ENCODE results near the gene C3AR1. TPM values are rescaled to one million over a fixed set of nuclear protein-coding genes. Genes with fewer than 3 reads are reported as not detected.
"Not testable (repeated sequence)": the region's sequence is repeated elsewhere in the genome, so short reads cannot be mapped to it uniquely, and the experiment has no call there.

The C3AR1 gene
- total RNA-seq, 2 experiments from 2014 or later, result 5.4 to 5.9 TPM

DNA sequence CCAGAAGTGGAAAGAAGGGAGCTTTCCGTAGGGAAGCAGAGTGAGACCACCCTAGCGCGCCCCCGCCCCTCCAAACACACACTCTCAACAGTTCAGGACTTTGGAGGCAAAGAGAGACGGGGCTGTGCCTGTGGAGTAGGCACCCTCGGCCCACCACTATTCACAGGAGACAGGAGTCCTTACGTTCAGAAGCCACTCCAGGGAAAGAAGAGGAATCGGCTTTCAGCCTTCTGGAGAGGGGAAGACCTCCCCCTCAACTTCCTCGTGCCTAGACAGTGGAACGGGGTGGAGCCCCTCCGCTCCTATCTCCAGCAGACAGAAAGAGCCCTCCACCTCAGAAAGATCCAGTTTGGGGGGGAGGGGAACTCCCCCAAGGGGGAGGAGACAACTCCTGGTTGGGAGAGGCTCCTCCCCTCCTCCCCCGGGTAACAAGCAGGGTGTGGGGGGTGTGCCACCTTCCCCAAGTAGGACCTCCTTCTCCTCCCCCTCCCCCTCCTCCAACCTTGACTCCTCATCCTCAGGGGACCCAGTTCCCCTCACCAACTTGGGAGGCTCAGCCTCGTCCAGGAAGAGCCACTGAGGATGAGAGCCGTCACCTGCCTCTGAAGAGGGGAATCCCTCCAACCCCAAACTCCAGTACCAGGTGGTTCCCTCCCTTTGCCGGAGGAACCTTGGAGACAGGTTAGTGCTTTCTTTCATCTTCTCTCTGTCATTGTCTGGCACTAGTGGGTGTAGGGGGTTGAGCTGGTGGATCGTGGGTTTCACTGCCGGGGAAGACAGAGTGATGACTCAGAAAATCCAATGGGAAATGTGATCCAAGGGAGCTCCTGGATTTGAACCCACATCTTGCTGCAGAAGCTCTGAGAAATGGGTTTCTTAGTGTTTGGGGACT lies 32.8 kb downstream of the C3AR1 start:
- H3K4me3 Mint-ChIP-seq, result peak overlapping the region; percentile 85
- ChIA-PET CTCF (interaction anchor here (0.6 to 5.6 kb wide), 9 partner anchors 11 to 145 kb away, joined by 3 to 29 read pairs (median 3); no protein-coding TSS in a partner anchor), POLR2A (no interaction called here)
- DNase-seq, result peak; percentile 35
- peak overlapping the region; percentile 85 for H3K27ac Mint-ChIP-seq
- H3K27me3 Mint-ChIP-seq, result no peaks in the 10 kb centered on the region
- peaks cover 60% of the 10 kb centered on the region for H3K4me1 Mint-ChIP-seq
- peaks cover 17% of the 10 kb centered on the region for H3K36me3 Mint-ChIP-seq (ENCODE audit: low read depth)
- H3K9me3 Mint-ChIP-seq, result no peaks in the 10 kb centered on the region

DNA sequence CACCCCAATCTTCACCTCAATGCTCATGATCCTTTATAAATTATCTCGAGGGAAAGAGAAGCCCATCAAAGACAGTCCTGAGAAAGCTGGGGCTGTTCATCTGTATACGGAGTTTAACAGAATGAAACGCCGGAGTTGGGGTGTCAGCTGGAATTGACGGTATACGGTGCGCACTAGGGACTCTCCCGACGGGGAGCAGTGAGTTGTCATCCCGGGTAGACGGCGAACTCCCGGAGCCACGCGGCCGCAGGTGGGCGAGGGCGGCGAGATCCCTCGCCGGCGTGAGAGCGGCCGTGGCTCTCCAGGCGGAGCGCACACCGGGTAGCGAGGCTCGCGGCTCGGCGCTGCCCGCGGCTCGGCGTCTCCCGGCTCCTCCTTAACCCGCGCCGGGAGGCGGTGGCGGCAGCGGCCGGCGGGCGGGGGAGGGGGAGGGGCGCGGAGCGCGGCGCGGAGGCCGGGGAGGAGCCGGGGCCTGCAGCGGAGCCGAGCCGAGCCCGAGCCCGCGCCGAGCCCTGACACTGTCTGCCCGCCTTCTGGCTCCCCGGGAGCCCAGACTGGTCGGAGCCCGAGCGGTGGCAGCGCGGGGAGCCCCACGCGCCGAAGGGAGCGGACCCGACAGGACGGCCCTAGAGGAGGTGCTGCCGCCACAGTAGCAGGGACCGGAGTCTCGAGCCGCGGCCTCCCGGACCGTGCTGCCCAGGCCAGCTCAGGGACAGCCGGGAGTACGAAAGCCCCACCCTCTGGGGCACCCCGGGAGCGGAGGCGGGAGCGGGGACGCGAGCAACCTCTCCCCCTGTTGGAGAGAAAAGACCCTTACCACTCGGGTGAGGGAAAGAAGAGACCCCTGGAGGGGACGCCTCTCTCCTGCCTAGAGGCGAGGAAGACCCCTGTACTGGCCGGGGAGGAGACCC lies 33.7 kb downstream of the C3AR1 start, which contains the start of gene FOXJ2:
Gene FOXJ2, plus strand, starts transcription at position 475 of the 911 bp plus-strand sequence. CDS start 7,117 bp downstream, outside the sequence.
- H3K4me1 Mint-ChIP-seq, result peaks cover 57% of the 10 kb centered on the region
- peak within 1 kb of the TSS; percentile 85 for H3K4me3 Mint-ChIP-seq
- H3K27me3 Mint-ChIP-seq, result no peaks in the 10 kb centered on the region
- POLR2A ChIA-PET, result no interaction called here
- H3K9me3 Mint-ChIP-seq, result no peaks in the 10 kb centered on the region
- H3K36me3 Mint-ChIP-seq (ENCODE audit: low read depth), result peaks cover 17% of the 10 kb centered on the region
- DNase-seq, result peak; percentile 76
- CTCF ChIA-PET, result interaction anchor here (0.7 to 5.6 kb wide), 5 partner anchors 12 to 129 kb away, joined by 3 to 29 read pairs (median 7); no protein-coding TSS in a partner anchor
- H3K27ac Mint-ChIP-seq, result peak within 1 kb of the TSS; percentile 85

DNA sequence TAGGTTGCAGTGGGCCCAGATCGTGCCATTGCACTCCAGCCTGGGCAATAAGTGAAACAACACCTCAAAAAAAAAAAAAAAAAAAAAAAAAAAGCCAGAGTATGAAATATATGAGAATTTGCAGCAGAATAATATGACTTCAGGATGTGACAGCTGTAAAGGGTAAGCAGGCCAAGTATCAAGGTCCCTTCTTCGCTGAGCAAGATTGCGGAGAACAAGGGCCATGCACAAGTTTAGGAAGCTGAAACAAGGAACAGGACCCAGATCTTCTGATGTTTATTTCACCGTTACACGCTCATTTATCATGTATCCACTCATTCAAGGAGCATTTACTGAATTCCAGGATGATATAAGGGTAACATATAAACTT lies 34.3 kb downstream of the C3AR1 start:
- peaks cover 13% of the 10 kb centered on the region for H3K36me3 Mint-ChIP-seq (ENCODE audit: low read depth)
- H3K4me3 Mint-ChIP-seq, result peak overlapping the region; percentile 83
- ChIA-PET CTCF (interaction anchor here (0.7 to 5.6 kb wide), 3 partner anchors 13 to 128 kb away, joined by 3 to 29 read pairs (median 3); no protein-coding TSS in a partner anchor), POLR2A (no interaction called here)
- peaks cover 55% of the 10 kb centered on the region for H3K4me1 Mint-ChIP-seq
- no peak for DNase-seq
- H3K9me3 Mint-ChIP-seq, result no peaks in the 10 kb centered on the region
- H3K27ac Mint-ChIP-seq, result peak overlapping the region; percentile 84
- no peaks in the 10 kb centered on the region for H3K27me3 Mint-ChIP-seq

GRCh38 chr12:8031017-8031416 lies 35.1 kb downstream of the C3AR1 start:
- H3K9me3 Mint-ChIP-seq; H3K27me3 Mint-ChIP-seq; H3K36me3 Mint-ChIP-seq (ENCODE audit: low read depth); H3K27ac Mint-ChIP-seq; DNase-seq; POLR2A ChIA-PET: not testable (repeated sequence)
- Mint-ChIP-seq H3K4me1 (peaks cover 50% of the 10 kb centered on the region), H3K4me3 (peak overlapping the region; percentile 19)
- CTCF ChIA-PET, result interaction anchor here (5.6 kb wide), 1 partner anchor 14 kb away, joined by 29 read pairs; no protein-coding TSS in a partner anchor

DNA sequence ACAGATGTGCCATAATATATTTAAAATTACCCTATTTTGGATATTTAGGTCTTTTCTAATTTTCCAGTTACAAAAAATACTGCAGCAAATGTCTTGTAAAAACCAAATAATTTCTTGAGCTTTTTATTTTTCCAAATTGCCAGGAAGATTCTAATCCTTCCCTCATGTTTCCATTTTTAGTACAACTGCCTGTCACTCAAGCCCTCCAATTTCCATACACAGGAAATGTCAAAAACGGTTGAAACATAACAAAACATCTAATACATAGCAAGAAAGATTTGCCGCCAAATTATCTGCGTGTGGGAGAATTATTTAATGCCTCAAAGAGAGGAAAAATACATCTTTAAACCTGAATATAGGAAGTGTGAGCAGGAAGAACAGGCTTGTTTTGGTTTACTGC lies 36.0 kb downstream of the C3AR1 start:
- ChIA-PET POLR2A (no interaction called here), CTCF (no interaction called here)
- H3K27ac Mint-ChIP-seq, result no peak overlapping the region
- no peak overlapping the region for H3K4me3 Mint-ChIP-seq
- peaks cover 44% of the 10 kb centered on the region for H3K4me1 Mint-ChIP-seq
- no peaks in the 10 kb centered on the region for H3K9me3 Mint-ChIP-seq
- peaks cover 10% of the 10 kb centered on the region for H3K36me3 Mint-ChIP-seq (ENCODE audit: low read depth)
- DNase-seq, result no peak
- no peaks in the 10 kb centered on the region for H3K27me3 Mint-ChIP-seq

DNA sequence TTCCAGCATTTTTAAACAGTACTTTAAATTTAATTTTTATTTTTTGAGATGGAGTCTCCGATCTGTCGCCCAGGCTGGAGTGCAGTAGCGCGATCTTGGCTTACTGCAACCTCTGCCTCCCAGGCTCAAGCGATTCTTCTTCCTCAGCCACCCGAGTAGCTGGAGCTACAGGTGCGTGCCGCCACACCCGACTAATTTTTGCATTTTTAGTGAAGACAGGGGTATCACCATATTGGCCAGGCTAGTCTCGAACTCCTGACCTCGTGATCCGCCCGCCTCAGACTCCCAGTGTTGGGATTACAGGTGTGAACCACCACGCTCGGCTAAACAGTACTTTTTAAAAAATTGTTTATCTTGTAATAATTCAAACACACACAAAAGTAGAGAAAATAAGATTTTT lies 37.9 kb downstream of the C3AR1 start:
- CTCF ChIA-PET, result interaction anchor here (1.6 kb wide), 1 partner anchor 20 kb away, joined by 3 read pairs; no protein-coding TSS in a partner anchor
- POLR2A ChIA-PET, result no interaction called here
- Mint-ChIP-seq H3K9me3 (no peaks in the 10 kb centered on the region), H3K27ac (no peak overlapping the region), H3K27me3 (no peaks in the 10 kb centered on the region), H3K36me3 (ENCODE audit: low read depth) (peaks cover 4% of the 10 kb centered on the region), H3K4me3 (no peak overlapping the region), H3K4me1 (peaks cover 31% of the 10 kb centered on the region)
- DNase-seq, result no peak

DNA sequence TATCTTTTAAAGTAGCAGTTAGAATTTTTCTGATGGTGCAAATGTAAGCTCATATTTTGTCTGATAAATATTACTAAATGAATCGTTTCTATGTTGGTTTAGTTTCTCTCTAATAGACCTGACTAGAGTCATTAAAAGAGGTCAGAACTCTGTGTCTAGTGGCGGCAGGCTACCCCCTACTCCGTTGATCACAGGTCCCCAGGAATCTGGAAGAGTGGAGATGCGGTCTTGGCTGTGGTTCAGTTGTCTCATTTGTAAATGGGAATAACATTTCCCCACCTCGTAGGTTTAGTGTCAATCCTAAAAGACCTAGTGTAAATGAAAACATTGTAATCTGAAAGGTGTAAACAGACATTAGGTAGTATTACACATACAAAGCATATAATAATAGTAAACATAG lies 38.3 kb downstream of the C3AR1 start:
- CTCF ChIA-PET, result interaction anchor here (1.0 to 1.6 kb wide), 6 partner anchors 17 to 94 kb away, joined by 3 to 7 read pairs (median 4); no protein-coding TSS in a partner anchor
- POLR2A ChIA-PET, result interaction anchor here (1.4 kb wide), 1 partner anchor 919 kb away, joined by 4 read pairs; no protein-coding TSS in a partner anchor
- Mint-ChIP-seq H3K27ac (peak overlapping the region; percentile 98), H3K4me3 (peak overlapping the region; percentile 88), H3K27me3 (no peaks in the 10 kb centered on the region), H3K4me1 (peaks cover 29% of the 10 kb centered on the region), H3K9me3 (no peaks in the 10 kb centered on the region), H3K36me3 (ENCODE audit: low read depth) (peaks cover 4% of the 10 kb centered on the region)
- no peak for DNase-seq

- CTCF ChIA-PET, result interaction anchor here (1.0 to 1.3 kb wide), 4 partner anchors 12 to 93 kb away, joined by 3 to 5 read pairs (median 4); no protein-coding TSS in a partner anchor
- Mint-ChIP-seq H3K9me3 (no peaks in the 10 kb centered on the region), H3K36me3 (ENCODE audit: low read depth) (peaks cover 4% of the 10 kb centered on the region), H3K27ac (peak overlapping the region; percentile 98), H3K4me1 (peaks cover 24% of the 10 kb centered on the region), H3K4me3 (peak overlapping the region; percentile 88), H3K27me3 (no peaks in the 10 kb centered on the region)
- POLR2A ChIA-PET, result interaction anchor here (1.4 kb wide), 1 partner anchor 918 kb away, joined by 4 read pairs; no protein-coding TSS in a partner anchor
- DNase-seq, result peak; percentile 99
These were observed 39.8 kb downstream of the C3AR1 start for GRCh38 chr12:8026291-8026900.

DNA sequence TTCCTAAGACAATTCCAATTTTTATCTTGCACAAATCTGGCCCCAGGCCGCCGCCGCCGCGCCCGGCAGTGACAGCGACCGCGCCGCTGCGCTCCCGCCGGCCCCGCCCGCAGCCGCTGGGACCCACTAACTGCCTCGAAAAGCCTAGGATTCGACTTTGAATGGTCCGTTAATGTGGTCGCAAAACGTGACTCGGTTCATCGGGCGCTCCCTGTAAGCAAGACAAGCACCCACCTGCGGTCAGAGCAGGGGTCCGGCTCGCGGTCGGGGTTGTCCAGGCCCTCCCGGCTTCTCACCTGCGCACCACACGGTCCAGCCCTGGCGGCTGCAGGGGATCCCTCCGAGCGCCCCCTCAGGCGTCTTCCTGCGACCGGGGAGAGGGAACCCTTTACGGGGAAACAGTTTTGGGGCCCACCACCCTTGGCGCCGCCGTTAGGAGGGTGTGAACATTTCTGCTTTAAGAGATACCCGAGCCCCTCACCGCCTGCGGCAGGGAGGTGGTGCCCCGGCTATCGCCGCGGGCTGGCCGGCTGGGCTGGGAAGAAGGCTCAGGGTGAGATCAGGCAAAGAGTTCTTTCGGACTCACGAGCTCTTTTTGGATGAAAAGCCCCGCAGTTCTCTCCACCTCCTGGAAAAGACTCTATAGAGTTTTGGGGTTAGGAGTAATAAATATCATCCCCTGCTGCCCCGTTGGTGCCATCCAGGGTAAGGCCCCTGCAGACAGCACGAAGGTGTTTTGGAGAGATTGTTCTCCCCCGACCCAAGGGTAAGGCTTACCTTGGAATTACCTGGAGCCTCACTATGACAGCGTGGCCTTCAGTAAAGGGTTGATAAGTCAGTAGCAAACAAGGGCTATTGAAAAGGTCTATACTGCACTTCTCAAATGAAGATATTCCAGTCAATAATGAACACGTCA lies 47.2 kb downstream of the C3AR1 start:
- ChIA-PET POLR2A (no interaction called here), CTCF (no interaction called here)
- H3K4me3 Mint-ChIP-seq, result peak overlapping the region; percentile 22
- DNase-seq, result no peak
- peaks cover 43% of the 10 kb centered on the region for H3K27me3 Mint-ChIP-seq
- no peaks in the 10 kb centered on the region for H3K36me3 Mint-ChIP-seq (ENCODE audit: low read depth)
- peaks cover 6% of the 10 kb centered on the region for H3K4me1 Mint-ChIP-seq
- H3K27ac Mint-ChIP-seq, result no peak overlapping the region
- H3K9me3 Mint-ChIP-seq, result no peaks in the 10 kb centered on the region

- DNase-seq; H3K27ac Mint-ChIP-seq; H3K4me1 Mint-ChIP-seq; H3K36me3 Mint-ChIP-seq (ENCODE audit: low read depth); H3K9me3 Mint-ChIP-seq; POLR2A ChIA-PET; H3K4me3 Mint-ChIP-seq; CTCF ChIA-PET: not testable (repeated sequence)
- H3K27me3 Mint-ChIP-seq, result peaks cover 43% of the 10 kb centered on the region
These were observed 47.9 kb downstream of the C3AR1 start for GRCh38 chr12:8018213-8018612.

DNA sequence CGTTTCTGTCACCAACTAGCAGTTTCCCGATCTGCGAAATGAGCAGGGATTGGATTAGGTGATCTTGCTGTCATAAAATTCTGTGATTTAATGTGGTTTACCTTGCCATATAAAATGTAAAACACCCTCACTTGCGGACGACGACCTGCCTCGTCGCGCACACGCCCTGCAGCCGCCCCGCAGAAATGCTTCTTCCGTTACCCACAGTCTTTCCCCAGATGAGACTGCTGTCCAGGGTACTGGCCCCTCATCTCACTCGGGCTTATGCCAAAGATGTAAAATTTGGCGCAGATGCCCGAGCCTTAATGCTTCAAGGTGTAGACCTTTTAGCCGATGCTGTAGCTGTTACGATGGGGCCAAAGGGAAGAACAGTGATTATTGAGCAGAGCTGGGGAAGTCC lies 51.3 kb downstream of the C3AR1 start:
- POLR2A ChIA-PET, result no interaction called here
- no peak for DNase-seq
- Mint-ChIP-seq H3K4me1 (peaks cover 6% of the 10 kb centered on the region), H3K27ac (no peak overlapping the region), H3K4me3 (no peak overlapping the region), H3K36me3 (ENCODE audit: low read depth) (no peaks in the 10 kb centered on the region), H3K27me3 (peaks cover 37% of the 10 kb centered on the region), H3K9me3 (no peaks in the 10 kb centered on the region)
- CTCF ChIA-PET, result interaction anchor here (0.6 kb wide), 1 partner anchor 11 kb away, joined by 5 read pairs; no protein-coding TSS in a partner anchor

All from activated CD4-positive, alpha-beta T cell treated with anti-CD3 and anti-CD28 coated beads, Interleukin-2, amount 10 ng/mL, durations not matched to agents 7 days and 5 days (primary cell).